NT2/D1 (cell line): ENCODE measurements around the gene ZSCAN2.

Source experiments
- DNase-seq: peaks from one replicate; pipeline ENCODE4 v3.0.0-alpha.2; 2011; ENCODE audit warnings: low read depth, low spot score
- H3K27me3 ChIP-seq: 2 replicates; pipeline ENCODE4 v1.6.0; 2011; ENCODE audit warnings: mild to moderate bottlenecking; ENCODE audit not compliant: insufficient read length, insufficient read depth
- H3K36me3 ChIP-seq: 2 replicates; pipeline ENCODE4 v1.6.1; 2011; ENCODE audit warnings: mild to moderate bottlenecking, low read length, mixed read lengths; ENCODE audit not compliant: insufficient read depth, insufficient read length
- H3K4me1 ChIP-seq: 2 replicates; pipeline ENCODE4 v1.5.1; 2011; ENCODE audit not compliant: insufficient read depth, insufficient read length
- H3K4me3 ChIP-seq: 2 replicates; pipeline ENCODE4 v1.5.1; 2011; ENCODE audit warnings: low read depth; ENCODE audit not compliant: insufficient read length
- H3K9ac ChIP-seq: 2 replicates; pipeline ENCODE4 v1.6.0; 2011; ENCODE audit warnings: low read depth; ENCODE audit not compliant: insufficient read length
- H3K9me3 ChIP-seq: 2 replicates; pipeline ENCODE4 v1.5.1; 2011; ENCODE audit warnings: mild to moderate bottlenecking, low read length; ENCODE audit not compliant: insufficient read depth
- SUZ12 ChIP-seq: IDR thresholded peaks from 2 replicates; pipeline ENCODE4 v1.6.1; 2011; ENCODE audit not compliant: insufficient read length, insufficient read depth; ENCODE audit errors: extremely low read depth
- YY1 ChIP-seq: IDR thresholded peaks from 2 replicates; pipeline ENCODE4 v1.6.1; 2011; ENCODE audit not compliant: insufficient read length, insufficient read depth
- ZNF274 ChIP-seq: IDR thresholded peaks from 2 replicates; pipeline ENCODE4 v1.6.1; 2011; ENCODE audit warnings: mild to moderate bottlenecking, low read depth, low read length

The ZSCAN2 gene

GRCh38 chr15:84657748-84658079, 56.9 kb downstream of the ZSCAN2 start:
- DNase-seq, result no peak
- Histone ChIP-seq H3K27me3 (peaks cover 23% of the 10 kb centered on the region), H3K4me1 (peaks cover 17% of the 10 kb centered on the region), H3K4me3 (peak overlapping the region; percentile 53), H3K9me3 (no peaks in the 10 kb centered on the region), H3K36me3 (peaks cover 21% of the 10 kb centered on the region), H3K9ac (peak overlapping the region; percentile 84)
- TF ChIP-seq SUZ12 (no peak), ZNF274 (no peak), YY1 (no peak)

- H3K9me3 ChIP-seq, result no peaks in the 10 kb centered on the region
- H3K4me3 ChIP-seq, result peak within 1 kb of the TSS; percentile 53
- no peak for TF ChIP-seq YY1
- no peak for TF ChIP-seq SUZ12
- TF ChIP-seq ZNF274, result no peak
- H3K36me3 ChIP-seq, result peaks cover 18% of the 10 kb centered on the region
- peaks cover 23% of the 10 kb centered on the region for H3K27me3 ChIP-seq
- DNase-seq, result peak; percentile 88
- H3K4me1 ChIP-seq, result peaks cover 13% of the 10 kb centered on the region
- peak within 1 kb of the TSS; percentile 84 for H3K9ac ChIP-seq
Measured at GRCh38 chr15:84658080-84658787, 57.4 kb downstream of the ZSCAN2 start, which contains the start of gene NMB. NMB (minus strand) TSS chr15:84658199; CDS start chr15:84658152, 47 bp downstream.

- peaks cover 13% of the 10 kb centered on the region for H3K4me1 ChIP-seq
- H3K36me3 ChIP-seq, result peaks cover 15% of the 10 kb centered on the region
- peak overlapping the region; percentile 84 for H3K9ac ChIP-seq
- H3K4me3 ChIP-seq, result peak overlapping the region; percentile 29
- DNase-seq, result no peak
- TF ChIP-seq SUZ12, result no peak
- peaks cover 23% of the 10 kb centered on the region for H3K27me3 ChIP-seq
- H3K9me3 ChIP-seq, result no peaks in the 10 kb centered on the region
Measured at GRCh38 chr15:84658788-84659411, 58.1 kb downstream of the ZSCAN2 start.

GRCh38 chr15:84659904-84660781, 59.3 kb downstream of the ZSCAN2 start:
- Histone ChIP-seq H3K9me3 (no peaks in the 10 kb centered on the region), H3K27me3 (peaks cover 23% of the 10 kb centered on the region), H3K4me3 (no peak overlapping the region), H3K9ac (no peak overlapping the region), H3K36me3 (peaks cover 21% of the 10 kb centered on the region), H3K4me1 (peaks cover 13% of the 10 kb centered on the region)
- TF ChIP-seq YY1 (no peak), SUZ12 (no peak), ZNF274 (no peak)
- DNase-seq, result no peak

GRCh38 chr15:84661001-84661400, 60.2 kb downstream of the ZSCAN2 start:
- H3K4me3 ChIP-seq, result no peak overlapping the region
- peaks cover 13% of the 10 kb centered on the region for H3K4me1 ChIP-seq
- H3K36me3 ChIP-seq, result peaks cover 30% of the 10 kb centered on the region
- H3K9ac ChIP-seq, result no peak overlapping the region
- TF ChIP-seq YY1 (no peak), SUZ12 (no peak), ZNF274 (no peak)
- H3K27me3 ChIP-seq, result peaks cover 18% of the 10 kb centered on the region
- no peaks in the 10 kb centered on the region for H3K9me3 ChIP-seq
- no peak for DNase-seq

GRCh38 chr15:84666373-84666772, 65.6 kb downstream of the ZSCAN2 start:
- H3K9me3 ChIP-seq, result no peaks in the 10 kb centered on the region
- no peak overlapping the region for H3K9ac ChIP-seq
- no peak for TF ChIP-seq SUZ12
- no peak for TF ChIP-seq ZNF274
- no peak for TF ChIP-seq YY1
- no peak for DNase-seq
- H3K4me3 ChIP-seq, result no peak overlapping the region
- peaks cover 74% of the 10 kb centered on the region for H3K36me3 ChIP-seq
- no peaks in the 10 kb centered on the region for H3K27me3 ChIP-seq
- no peaks in the 10 kb centered on the region for H3K4me1 ChIP-seq
